Suprapubic skin (tissue), 4 donors: ENCODE results near the gene SEC63.

Source experiments
- EP300 ChIP-seq: sonication (generic); formaldehyde crosslinking; IDR thresholded peaks from one replicate; pipeline ENCODE4 v1.6.1; 2017; ENCODE audit warnings: antibody characterized with exemption
- POLR2A ChIP-seq, 2 donors: fragments of 450-650 bp; IDR thresholded peaks; one replicate each; pipeline ENCODE4 v1.6.1; 2017; ENCODE audit warnings: antibody characterized with exemption in 2 of 2, mild to moderate bottlenecking in 2 of 2, moderate library complexity in 2 of 2
- POLR2AphosphoS5 ChIP-seq, 3 donors: sonication (generic); formaldehyde crosslinking; IDR thresholded peaks; one replicate each; pipeline ENCODE4 v1.6.1; 2017; ENCODE audit warnings: antibody characterized with exemption in 3 of 3
- TF ChIP-seq, protein P1 (sequence below), 2 donors: fragments of 200-600 bp in 1 of 2; fragments of 450-650 bp in 1 of 2; sonication (generic) in 1 of 2; IDR thresholded peaks; one replicate each; pipeline ENCODE4 v1.5.1; 2016 to 2019; ENCODE audit warnings: antibody characterized with exemption in 2 of 2, mild to moderate bottlenecking in 1 of 2, moderate library complexity in 1 of 2

DNA sequence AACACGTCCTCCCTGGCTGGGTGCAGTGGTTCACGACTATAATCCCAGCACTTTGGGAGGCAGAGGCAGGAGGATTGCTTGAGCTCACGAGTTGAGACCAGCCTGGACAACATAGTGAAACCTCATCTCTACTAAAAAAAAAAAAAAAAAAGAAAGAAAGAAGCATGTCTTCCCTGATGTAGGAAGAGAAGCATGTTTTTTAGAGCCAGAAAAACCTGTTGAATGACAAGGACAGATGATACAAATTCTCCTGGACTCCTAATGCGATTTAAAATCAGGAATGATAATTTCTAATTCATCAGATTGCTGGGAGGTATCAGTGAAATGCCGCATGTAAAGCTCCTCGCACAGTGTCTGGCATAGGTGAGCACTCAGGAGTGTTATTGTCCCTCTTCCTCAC lies 23.7 kb upstream of the SEC63 start:
- TF ChIP-seq, protein P1, sequence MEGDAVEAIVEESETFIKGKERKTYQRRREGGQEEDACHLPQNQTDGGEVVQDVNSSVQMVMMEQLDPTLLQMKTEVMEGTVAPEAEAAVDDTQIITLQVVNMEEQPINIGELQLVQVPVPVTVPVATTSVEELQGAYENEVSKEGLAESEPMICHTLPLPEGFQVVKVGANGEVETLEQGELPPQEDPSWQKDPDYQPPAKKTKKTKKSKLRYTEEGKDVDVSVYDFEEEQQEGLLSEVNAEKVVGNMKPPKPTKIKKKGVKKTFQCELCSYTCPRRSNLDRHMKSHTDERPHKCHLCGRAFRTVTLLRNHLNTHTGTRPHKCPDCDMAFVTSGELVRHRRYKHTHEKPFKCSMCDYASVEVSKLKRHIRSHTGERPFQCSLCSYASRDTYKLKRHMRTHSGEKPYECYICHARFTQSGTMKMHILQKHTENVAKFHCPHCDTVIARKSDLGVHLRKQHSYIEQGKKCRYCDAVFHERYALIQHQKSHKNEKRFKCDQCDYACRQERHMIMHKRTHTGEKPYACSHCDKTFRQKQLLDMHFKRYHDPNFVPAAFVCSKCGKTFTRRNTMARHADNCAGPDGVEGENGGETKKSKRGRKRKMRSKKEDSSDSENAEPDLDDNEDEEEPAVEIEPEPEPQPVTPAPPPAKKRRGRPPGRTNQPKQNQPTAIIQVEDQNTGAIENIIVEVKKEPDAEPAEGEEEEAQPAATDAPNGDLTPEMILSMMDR (IDR thresholded peaks at IDR 0.05), result no peak
- no peak for TF ChIP-seq POLR2A (IDR thresholded peaks at IDR 0.05)
- no peak for TF ChIP-seq EP300
- TF ChIP-seq POLR2AphosphoS5 (IDR thresholded peaks at IDR 0.05), result no peak
